HG03103 (cell line): ENCODE measurements around the gene BCAS3.

Experiments used
- ATAC-seq: cut with Tn5 transposase; IDR thresholded peaks from one replicate; pipeline ENCODE4 v1.9.1; 2021; ENCODE audit warnings: low read depth; ENCODE audit not compliant: unreplicated experiment

Gene BCAS3

GRCh38 chr17:61396586-61397085, 719.0 kb downstream of the BCAS3 start:
- no peak for ATAC-seq

GRCh38 chr17:61397086-61397842, 719.6 kb downstream of the BCAS3 start:
- ATAC-seq: no peak

DNA sequence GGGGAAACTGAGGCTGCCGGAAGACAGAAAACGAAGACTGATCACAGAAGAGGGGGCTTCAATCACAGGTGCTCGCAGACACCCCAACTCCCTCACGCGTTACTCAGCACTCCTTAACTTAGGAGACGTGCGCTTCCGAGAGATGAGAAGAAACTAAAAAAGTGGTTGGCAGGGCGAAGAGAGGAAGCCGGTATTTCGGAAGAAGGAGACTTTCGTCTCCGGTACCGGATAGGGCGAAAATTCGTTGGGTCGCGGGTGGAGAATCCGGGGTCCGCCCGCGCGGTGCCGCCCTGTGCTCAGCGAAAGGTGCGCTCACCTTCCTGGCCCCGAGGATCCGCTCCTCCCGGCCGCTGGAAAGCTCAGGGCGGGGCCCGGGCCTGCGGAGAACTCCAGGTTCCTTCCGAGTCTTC, 721.1 kb downstream of the BCAS3 start:
- ATAC-seq: no peak

DNA sequence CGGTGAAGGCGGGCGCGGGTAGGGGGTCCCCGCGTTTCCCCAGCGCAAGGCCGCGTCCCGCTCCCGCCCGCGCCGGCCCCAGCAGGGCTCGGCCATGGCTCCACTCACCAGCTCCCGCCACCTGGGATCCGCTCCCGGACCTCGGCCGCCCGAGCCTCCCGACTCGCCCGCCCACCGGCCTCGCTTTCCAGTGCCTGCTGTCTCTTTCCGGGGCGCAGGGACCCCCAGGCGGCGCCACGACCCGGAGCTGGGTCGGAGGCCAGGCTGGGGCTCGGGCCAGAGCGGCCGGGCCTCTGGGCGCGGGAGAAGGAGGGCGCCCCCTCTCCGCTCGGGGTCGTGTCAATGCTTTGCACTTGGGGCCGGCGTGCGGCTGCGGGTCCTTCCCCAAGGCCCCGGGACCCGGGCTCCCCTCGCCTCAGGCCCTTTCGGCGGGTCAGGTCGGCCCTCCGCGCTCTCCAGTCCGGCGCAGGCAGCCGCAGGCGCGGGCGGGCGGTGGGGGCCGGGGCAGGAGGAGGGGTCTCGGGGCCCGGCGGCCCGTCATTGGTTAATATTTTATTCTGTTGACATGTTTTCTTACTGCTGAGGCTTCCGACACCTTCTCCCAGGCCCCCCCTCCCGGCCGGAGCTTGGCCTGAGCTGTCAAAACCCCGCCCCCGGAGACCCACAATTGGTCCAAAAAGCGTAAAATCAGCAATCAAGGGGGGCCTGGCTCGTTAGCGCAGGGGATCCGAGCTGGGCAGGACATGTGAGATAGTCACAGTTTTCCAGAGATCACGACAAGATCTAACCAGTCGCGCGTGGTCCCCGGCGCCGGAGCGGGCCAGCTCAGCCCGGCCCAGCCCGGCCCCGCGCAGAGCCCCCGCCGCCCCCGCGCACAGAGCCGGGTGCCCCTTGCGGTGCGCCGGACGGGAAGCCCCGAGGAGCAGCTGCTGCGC, 721.7 kb downstream of the BCAS3 start, which contains the start of gene TBX2:
Gene TBX2 (plus strand): TSS at position 713 of the 935 bp plus-strand sequence. CDS start 334 bp downstream, outside the sequence.
- ATAC-seq: no peak

GRCh38 chr17:61400066-61400716, 722.5 kb downstream of the BCAS3 start:
- no peak for ATAC-seq

DNA sequence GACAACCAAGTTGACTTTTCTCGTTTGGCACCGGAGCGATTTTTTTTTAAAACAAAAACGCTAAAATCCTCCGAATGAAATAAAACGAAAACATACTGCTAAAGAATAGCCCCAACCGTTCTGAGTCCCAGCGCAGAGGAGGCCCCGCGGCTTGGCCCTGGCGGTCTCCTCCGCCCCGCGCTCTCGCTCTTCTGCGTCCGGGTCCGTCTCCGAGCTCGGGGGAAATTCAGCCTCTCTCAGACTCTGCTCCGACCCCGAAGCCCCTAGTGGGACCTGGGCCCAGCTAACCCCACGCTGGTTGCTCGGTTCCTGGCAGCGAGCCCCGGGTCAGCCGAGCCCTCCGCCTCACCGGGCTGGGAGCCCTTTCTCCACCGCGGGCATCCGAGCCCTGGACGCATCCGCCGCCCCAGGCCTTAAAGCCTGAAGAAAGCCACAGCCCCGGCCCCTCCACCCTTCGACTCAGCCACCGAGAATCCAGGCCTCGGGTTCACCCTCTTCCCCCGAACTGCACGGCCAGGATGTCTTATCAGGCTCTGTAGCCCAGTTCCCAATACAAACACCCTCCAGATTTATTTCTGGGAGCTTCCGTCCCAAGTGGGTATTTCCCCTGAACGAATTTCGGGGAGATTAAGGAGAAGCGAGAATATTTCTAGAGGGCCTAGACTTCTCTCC, 723.2 kb downstream of the BCAS3 start:
- no peak for ATAC-seq

DNA sequence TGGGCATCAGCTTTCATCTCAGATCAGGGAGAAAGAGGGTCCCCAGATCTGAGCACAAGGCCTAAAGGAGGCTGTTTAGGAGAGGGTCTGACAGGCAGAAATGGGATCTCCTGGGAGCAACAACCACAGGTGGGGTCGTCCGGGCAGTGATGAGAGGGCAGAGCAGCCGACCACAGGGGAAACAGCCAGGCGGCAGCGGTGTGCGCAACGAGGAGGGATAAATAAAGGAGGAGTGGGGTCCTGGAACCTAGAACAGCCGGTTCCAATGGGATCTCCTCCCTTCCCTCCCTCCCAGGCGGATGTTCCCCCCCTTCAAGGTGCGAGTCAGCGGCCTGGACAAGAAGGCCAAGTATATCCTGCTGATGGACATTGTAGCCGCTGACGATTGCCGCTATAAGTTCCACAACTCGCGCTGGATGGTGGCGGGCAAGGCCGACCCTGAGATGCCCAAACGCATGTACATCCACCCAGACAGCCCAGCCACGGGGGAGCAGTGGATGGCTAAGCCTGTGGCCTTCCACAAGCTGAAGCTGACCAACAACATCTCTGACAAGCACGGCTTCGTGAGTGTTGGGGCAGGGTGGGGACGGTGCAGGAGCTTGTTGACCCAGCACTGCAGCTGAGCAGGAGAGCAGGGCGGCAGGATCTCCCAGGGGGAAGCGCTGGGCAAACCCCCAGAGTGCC, 723.9 kb downstream of the BCAS3 start:
- no peak for ATAC-seq

DNA sequence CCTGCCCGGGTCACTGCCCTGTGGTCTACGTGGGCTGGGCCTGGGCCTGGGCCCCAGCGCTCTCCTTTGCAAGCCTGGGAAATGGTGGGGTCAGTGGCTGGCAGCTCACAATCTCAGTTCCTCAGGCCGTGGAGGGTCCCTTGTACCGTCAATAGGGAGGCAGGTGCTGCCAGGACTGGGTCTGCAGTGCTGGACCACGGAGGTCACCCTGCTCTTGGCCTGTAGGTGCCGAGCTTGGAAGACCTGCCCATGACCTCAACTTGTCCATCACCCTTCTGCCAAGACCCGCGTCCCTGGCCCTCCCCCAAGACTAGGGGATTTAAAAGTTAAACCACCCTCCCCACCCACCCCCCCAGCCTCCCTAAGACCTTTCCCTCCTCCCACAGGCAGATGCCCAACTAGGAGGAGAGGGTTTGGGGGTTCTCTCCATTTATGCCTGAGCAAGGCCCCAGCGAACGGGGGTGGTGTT, 724.5 kb downstream of the BCAS3 start:
- ATAC-seq: no peak

- no peak for ATAC-seq
Observed at GRCh38 chr17:61402978-61403800, 725.5 kb downstream of the BCAS3 start.

- no peak for ATAC-seq
Observed at GRCh38 chr17:61403801-61404662, 726.4 kb downstream of the BCAS3 start.

- ATAC-seq: no peak
Observed at GRCh38 chr17:61404663-61404912, 726.9 kb downstream of the BCAS3 start.

- no peak for ATAC-seq
Observed at GRCh38 chr17:61404913-61405685, 727.4 kb downstream of the BCAS3 start.

DNA sequence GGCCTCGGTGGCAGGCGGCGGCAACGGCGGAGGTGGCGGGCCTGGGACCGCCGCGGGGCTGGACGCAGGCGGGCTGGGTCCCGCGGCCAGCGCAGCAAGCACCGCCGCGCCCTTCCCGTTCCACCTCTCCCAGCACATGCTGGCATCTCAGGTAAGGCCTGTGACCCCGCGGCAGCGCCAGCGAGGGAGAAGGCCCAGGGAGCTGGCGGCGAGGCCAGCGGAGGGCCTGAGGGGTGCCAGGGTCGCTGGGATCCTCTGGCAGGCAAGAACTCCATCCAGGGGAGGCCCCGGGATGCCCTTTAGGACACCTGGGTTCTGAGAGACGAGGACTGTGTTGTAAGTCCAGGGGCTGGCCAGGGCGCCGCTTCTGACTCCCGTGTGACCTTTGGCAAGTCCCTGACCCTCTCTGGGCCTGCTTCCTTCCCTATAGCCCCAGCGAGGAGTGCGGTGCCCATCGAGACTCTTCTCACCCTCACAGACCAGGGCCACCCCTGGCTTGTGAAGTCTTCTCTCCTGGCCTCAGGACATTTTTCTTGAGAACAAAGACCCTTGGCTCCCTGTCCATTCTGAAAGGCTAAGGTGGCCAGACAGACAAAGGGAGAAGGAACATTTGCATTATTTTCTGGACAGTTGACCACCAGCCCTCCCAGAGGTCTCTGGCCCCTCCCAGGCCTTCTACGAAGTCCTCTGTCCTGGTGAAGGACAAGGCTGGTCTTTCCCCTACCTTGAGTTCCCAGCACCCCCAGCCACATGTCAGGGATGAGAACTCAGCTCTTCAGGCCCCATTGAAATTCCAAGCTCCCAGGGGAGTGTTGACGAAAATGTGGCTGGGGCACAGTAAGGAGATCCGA, 728.3 kb downstream of the BCAS3 start:
- no peak for ATAC-seq

DNA sequence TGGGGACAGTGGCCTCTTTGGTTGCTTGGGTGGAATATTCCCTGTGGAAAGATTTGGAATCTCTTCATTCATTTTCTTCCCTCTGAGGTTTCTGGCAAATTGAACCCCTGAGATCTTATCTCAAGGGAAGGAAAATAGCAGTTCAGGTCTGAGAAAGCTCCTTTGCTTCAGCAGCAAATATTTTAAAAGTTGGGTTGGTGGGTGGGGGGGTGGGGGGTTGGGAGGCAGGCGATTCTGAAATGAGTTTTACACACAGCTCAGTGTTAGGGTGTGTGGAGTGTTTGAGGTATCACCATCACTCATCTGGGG, 728.8 kb downstream of the BCAS3 start:
- ATAC-seq: no peak

DNA sequence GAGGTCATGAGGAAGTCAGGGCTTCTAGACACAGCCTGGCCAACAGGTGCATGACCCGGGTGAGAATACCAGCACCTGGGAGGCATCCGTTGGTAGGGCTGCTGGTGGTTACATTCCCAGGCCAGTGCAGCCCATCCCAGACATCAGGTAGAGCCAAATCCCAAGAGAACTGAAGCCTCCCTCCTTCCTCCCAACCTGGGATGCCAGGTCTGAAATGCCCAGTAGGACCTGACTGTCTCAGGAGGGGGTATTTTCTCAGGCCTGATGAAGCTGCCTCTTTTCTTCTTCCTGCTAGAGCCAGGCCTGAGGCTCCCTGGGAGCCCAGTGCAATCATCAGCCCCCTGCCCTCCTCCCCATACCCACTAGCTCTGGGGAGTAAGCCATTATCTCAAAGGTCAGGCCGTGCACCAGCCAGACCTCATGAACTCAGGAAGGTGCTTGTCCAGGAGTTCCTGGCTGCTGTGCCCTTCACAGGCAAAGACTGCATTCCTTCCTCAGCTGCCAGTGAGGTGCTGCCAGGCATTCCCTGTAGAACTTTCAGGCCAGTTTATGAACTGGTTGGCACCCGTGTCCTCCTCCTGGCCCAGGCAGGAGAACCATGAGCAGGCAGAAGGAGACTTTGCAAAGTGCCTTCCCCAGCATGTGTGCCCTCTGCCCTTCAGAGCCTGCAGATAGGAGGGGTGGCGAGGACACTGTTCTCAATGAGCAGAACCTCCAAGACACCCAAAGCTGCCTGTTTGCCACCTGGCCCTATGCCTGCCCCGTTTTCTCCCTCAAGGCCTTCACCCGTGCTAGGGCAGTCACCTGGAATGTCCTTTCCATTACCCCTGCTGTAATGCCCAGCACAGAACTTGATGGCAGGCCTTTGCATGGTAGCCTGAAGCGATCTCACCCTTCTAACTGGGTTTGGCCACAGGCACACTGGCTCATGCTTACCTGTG, 729.6 kb downstream of the BCAS3 start:
- ATAC-seq: no peak
